H1 (cell line): ENCODE results near the gene ALOX5. TPM values are rescaled to one million over a fixed set of nuclear protein-coding genes. Genes with fewer than 3 reads are reported as not detected.

ENCODE experiments used
- CTCF ChIA-PET: fragments of 300-600 bp; sonication (Branson Sonifier 250); formaldehyde crosslinking; loops from one replicate; lab custom pipeline; 2021; ENCODE audit not compliant: partially characterized antibody; lab: Charles Lee
- POLR2A ChIA-PET: fragments of 300-600 bp; sonication (Branson Sonifier 250); formaldehyde crosslinking; loops from one replicate; lab custom pipeline; 2021; ENCODE audit warnings: inconsistent platforms; ENCODE audit not compliant: partially characterized antibody; lab: Charles Lee
- DNase-seq, 2 experiments: peaks; one replicate each; pipeline versions ENCODE4 v3.0.0 to v3.0.0-alpha.2; 2010 to 2022; ENCODE audit warnings: low spot score in 2 of 2, low read depth in 1 of 2, mixed read lengths in 1 of 2
- FAIRE-seq: peaks from 2 replicates; lab custom pipeline; 2011; peaks lifted over from hg19 to GRCh38; lab: Jason Lieb, UNC
- H2AFZ ChIP-seq: 2 replicates; pipeline ENCODE4 v1.8.1; 2012; ENCODE audit warnings: low read length, inconsistent platforms
- H2AK5ac ChIP-seq: 2 replicates; pipeline ENCODE4 v1.6.1; 2013; ENCODE audit warnings: low read depth, low read length
- H2BK120ac ChIP-seq: replicated peaks from 2 replicates; pipeline ENCODE3; 2013; ENCODE audit warnings: low read depth, low read length, inconsistent platforms
- H2BK12ac ChIP-seq: 2 replicates; pipeline ENCODE4 v1.6.1; 2013; ENCODE audit warnings: low read depth, low read length
- H2BK15ac ChIP-seq: 2 replicates; pipeline ENCODE4 v1.6.1; 2013; ENCODE audit warnings: low read length
- H2BK20ac ChIP-seq: 2 replicates; pipeline ENCODE4 v1.6.1; 2013; ENCODE audit warnings: low read length
- H2BK5ac ChIP-seq: 2 replicates; pipeline ENCODE4 v1.6.1; 2013; ENCODE audit warnings: low read depth, low read length
- H3K14ac ChIP-seq: 2 replicates; pipeline ENCODE4 v1.6.1; 2013; ENCODE audit warnings: inconsistent platforms; ENCODE audit not compliant: insufficient read length
- H3K18ac ChIP-seq: 2 replicates; pipeline ENCODE4 v1.6.1; 2013; ENCODE audit warnings: low read length; ENCODE audit errors: extremely low read depth
- H3K23ac ChIP-seq: 2 replicates; pipeline ENCODE4 v1.6.1; 2013; ENCODE audit warnings: inconsistent platforms; ENCODE audit not compliant: insufficient read length
- H3K23me2 ChIP-seq: 2 replicates; pipeline ENCODE4 v1.6.1; 2013; ENCODE audit warnings: low read depth, low read length
- H3K27ac ChIP-seq: 2 replicates; pipeline ENCODE4 v1.6.1; 2011; ENCODE audit warnings: low read depth, low read length, inconsistent platforms
- H3K27me3 ChIP-seq, 4 experiments: replicated peaks in 1 of 4; 1 replicate in 1 of 4; 2 replicates in 3 of 4; pipeline versions ENCODE4 v1.6.1 to v1.8.1; 2011 to 2013; ENCODE audit warnings: low read length in 3 of 4, mild to moderate bottlenecking in 3 of 4, inconsistent platforms in 2 of 4, mixed read lengths in 2 of 4, moderate library complexity in 1 of 4; ENCODE audit not compliant: control insufficient read depth in 3 of 4, insufficient read depth in 3 of 4; ENCODE audit errors: extremely low read depth in 1 of 4
- H3K36me3 ChIP-seq, 4 experiments: 2 replicates each; pipeline versions ENCODE4 v1.6.1 to v1.8.1; 2011 to 2013; ENCODE audit warnings: mild to moderate bottlenecking in 4 of 4, low read length in 3 of 4, moderate library complexity in 2 of 4, control low read depth in 1 of 4, inconsistent platforms in 1 of 4; ENCODE audit not compliant: insufficient read depth in 4 of 4, control insufficient read depth in 2 of 4
- H3K4ac ChIP-seq: replicated peaks from 2 replicates; pipeline ENCODE3; 2013; ENCODE audit warnings: low read length, low read depth, mixed read lengths, inconsistent platforms; ENCODE audit not compliant: insufficient read length
- H3K4me1 ChIP-seq, 4 experiments: replicated peaks in 1 of 4; 1 replicate in 1 of 4; 2 replicates in 3 of 4; pipeline versions ENCODE4 v1.6.1 to v1.8.1; 2011 to 2013; ENCODE audit warnings: low read length in 3 of 4, inconsistent platforms in 2 of 4, mixed read lengths in 1 of 4; ENCODE audit not compliant: insufficient read depth in 4 of 4, control insufficient read depth in 3 of 4
- H3K4me2 ChIP-seq, 2 experiments: 2 replicates each; pipeline versions ENCODE4 v1.6.1 to v1.8.1; 2011 to 2013; ENCODE audit warnings: low read depth in 2 of 2, low read length in 2 of 2, control low read depth in 1 of 2, inconsistent platforms in 1 of 2, mild to moderate bottlenecking in 1 of 2; ENCODE audit not compliant: insufficient read depth in 1 of 2
- H3K4me3 ChIP-seq, 4 experiments: fragments of 200-600, 300-600 bp in 1 of 4; sonication (generic), shearing (Covaris generic), sonication (Bioruptor Twin) in 1 of 4; 2 replicates each; pipeline versions ENCODE4 v1.5.1 to v1.8.1; 2011 to 2016; ENCODE audit warnings: low read length in 4 of 4, low read depth in 3 of 4, control low read depth in 2 of 4, inconsistent platforms in 2 of 4, mild to moderate bottlenecking in 2 of 4, mixed read lengths in 1 of 4, moderate library complexity in 1 of 4; ENCODE audit not compliant: insufficient read depth in 2 of 4; ENCODE audit errors: extremely low read depth in 1 of 4
- H3K56ac ChIP-seq: replicated peaks from 2 replicates; pipeline ENCODE3; 2013; ENCODE audit warnings: low read depth, mild to moderate bottlenecking, mixed read lengths, low read length, inconsistent platforms; ENCODE audit not compliant: insufficient read length
- H3K79me1 ChIP-seq: 2 replicates; pipeline ENCODE4 v1.6.1; 2013; ENCODE audit warnings: low read depth, low read length, control low read depth
- H3K79me2 ChIP-seq, 2 experiments: 2 replicates each; pipeline versions ENCODE4 v1.6.1 to v1.8.1; 2012 to 2013; ENCODE audit warnings: low read length in 2 of 2, mild to moderate bottlenecking in 2 of 2, inconsistent platforms in 1 of 2; ENCODE audit not compliant: insufficient read depth in 2 of 2, control insufficient read depth in 1 of 2
- H3K9ac ChIP-seq, 4 experiments: replicated peaks in 1 of 4; 1 replicate in 1 of 4; 2 replicates in 3 of 4; pipeline versions ENCODE4 v1.6.1 to v1.8.1; 2011 to 2013; ENCODE audit warnings: low read depth in 3 of 4, low read length in 3 of 4, control low read depth in 2 of 4, mild to moderate bottlenecking in 2 of 4, moderate library complexity in 2 of 4, inconsistent platforms in 1 of 4; ENCODE audit errors: extremely low read depth in 1 of 4
- H3K9me3 ChIP-seq, 2 experiments: 2 replicates each; pipeline versions ENCODE4 v1.6.1 to v1.8.1; 2012 to 2013; ENCODE audit warnings: mild to moderate bottlenecking in 2 of 2, moderate library complexity in 2 of 2, control low read depth in 1 of 2, inconsistent platforms in 1 of 2, low read depth in 1 of 2, low read length in 1 of 2, mixed read lengths in 1 of 2; ENCODE audit not compliant: insufficient read depth in 2 of 2
- H4K20me1 ChIP-seq, 2 experiments: replicated peaks in 1 of 2; 2 replicates each; pipeline versions ENCODE3 to v1.8.1; 2011 to 2013; ENCODE audit warnings: inconsistent platforms in 2 of 2, low read length in 2 of 2, mild to moderate bottlenecking in 1 of 2; ENCODE audit not compliant: insufficient read depth in 2 of 2, control insufficient read depth in 1 of 2
- H4K5ac ChIP-seq: 2 replicates; pipeline ENCODE4 v1.6.1; 2013; ENCODE audit warnings: low read length, low read depth, mixed read lengths, inconsistent platforms; ENCODE audit not compliant: insufficient read length
- H4K8ac ChIP-seq: 2 replicates; pipeline ENCODE4 v1.8.0; 2013; ENCODE audit warnings: mild to moderate bottlenecking, moderate library complexity, low read length, inconsistent platforms; ENCODE audit not compliant: insufficient read depth; ENCODE audit errors: extremely low read depth
- H4K91ac ChIP-seq: replicated peaks from 2 replicates; pipeline ENCODE3; 2013; ENCODE audit warnings: low read length, mixed read lengths, inconsistent platforms; ENCODE audit not compliant: insufficient read length
- GABPA ChIP-seq: IDR thresholded peaks from 2 replicates; pipeline ENCODE4 v1.6.1; 2011; ENCODE audit warnings: mild to moderate bottlenecking, low read length, moderate library complexity, borderline replicate concordance; ENCODE audit not compliant: insufficient read depth
- WGBS, 2 experiments: shearing (Covaris generic) in 1 of 2; methylation state at CpG; one replicate each; pipeline versions ENCODE4 v1.1.6 to v1.1.7; 2013 to 2015; ENCODE audit warnings: low lambda C conversion rate in 2 of 2, mixed read lengths in 2 of 2, inconsistent platforms in 1 of 2, low coverage in 1 of 2, missing lambda C conversion rate in 1 of 2; ENCODE audit not compliant: insufficient replicate concordance in 2 of 2, insufficient coverage in 1 of 2, insufficient read length in 1 of 2; ENCODE audit errors: extremely low coverage in 1 of 2, missing lambda C conversion rate in 1 of 2; 5-methylcytosine and 5-hydroxymethylcytosine counted together
- polyA plus RNA-seq, 7 experiments: library from polyadenylated mRNA; depleted of rRNA in 3 of 7; stranded (reverse) in 5 of 7; unstranded in 2 of 7; fragments of >200 nt in 5 of 7; fragments of 200-250 nt in 2 of 7; gene quantifications; 1 replicate in 5 of 7; 2 replicates in 1 of 7; 4 replicates in 1 of 7; pipeline versions ENCODE4 v1.2.1 to v1.2.3, GENCODE V29; 2011 to 2013; ENCODE audit warnings: missing spikeins in 2 of 7, mixed read lengths in 2 of 7
- total RNA-seq: library from RNA; stranded (reverse); fragmentation: NEBNext Ultra II Directional; extraction: Animal tissue kit (Norgen Biotek cat#: 25700); gene quantifications from 2 replicates; pipeline ENCODE4 v1.2.1, GENCODE V29; 2021

The ALOX5 gene
- total and polyA plus RNA-seq, 2 of the 8 experiments (the other 6 are each of a cell fraction or from before 2014, with no cell fraction given), result 1.6 to 3.8 TPM

GRCh38 chr10:45420453-45421192, 46.6 kb downstream of the ALOX5 start:
- no peaks in the 10 kb centered on the region for H3K9me3 ChIP-seq
- H3K4me3 ChIP-seq, result no peak overlapping the region
- H3K36me3 ChIP-seq, result no peaks in the 10 kb centered on the region
- no peak overlapping the region for H3K27ac ChIP-seq
- H2BK120ac ChIP-seq, result no peak overlapping the region
- DNase-seq, result no peak
- H4K20me1 ChIP-seq, result no peaks in the 10 kb centered on the region
- H2BK15ac ChIP-seq, result 0 out of 2 replicates have a peak overlapping the region, but pooled peaks have one; percentile 31
- H3K23ac ChIP-seq, result no peak overlapping the region
- peaks cover 0 to 7% (median under 1%) of the 10 kb centered on the region in 4 experiments; a peak in 3 of 7 replicates for H3K27me3 ChIP-seq
- 79% methylated on average over 14 of the region's 16 CpGs; no CpG with 5 or more reads in 1 of the 2 experiments for WGBS, 2 experiments
- no peak overlapping the region for H2BK20ac ChIP-seq
- H3K79me2 ChIP-seq, result no peaks in the 10 kb centered on the region
- no peak overlapping the region for H4K5ac ChIP-seq
- H2AFZ ChIP-seq, result no peak overlapping the region
- no peak overlapping the region for H3K4ac ChIP-seq
- H4K91ac ChIP-seq, result no peak overlapping the region
- peaks cover 16% of the 10 kb centered on the region; the same call in 1 of the 2 replicates for H3K23me2 ChIP-seq
- no peak for FAIRE-seq
- no peak overlapping the region for H3K9ac ChIP-seq
- ChIA-PET CTCF (interaction anchor here (1.3 to 1.6 kb wide), 2 partner anchors 11 to 22 kb away, joined by 3 to 4 read pairs; no protein-coding TSS in a partner anchor), POLR2A (interaction anchor here (0.7 to 2.4 kb wide), 2 partner anchors 9 to 13 kb away, joined by 3 to 16 read pairs; no protein-coding TSS in a partner anchor)
- H3K79me1 ChIP-seq, result no peaks in the 10 kb centered on the region
- no peak overlapping the region; a peak in 1 of 4 replicates for H3K4me2 ChIP-seq
- no peak overlapping the region for H2BK5ac ChIP-seq
- no peak overlapping the region for H3K14ac ChIP-seq
- H2AK5ac ChIP-seq, result 0 out of 2 replicates have a peak overlapping the region, but pooled peaks have one; percentile 65
- peak overlapping the region; percentile 29; the same call in 1 of the 2 replicates for H4K8ac ChIP-seq
- peak overlapping the region; percentile 68; the same call in 1 of the 2 replicates for H2BK12ac ChIP-seq
- peaks cover 0 to 10% (median 7%) of the 10 kb centered on the region in 4 experiments; a peak in 6 of 7 replicates for H3K4me1 ChIP-seq
- no peak overlapping the region for H3K18ac ChIP-seq
- no peak overlapping the region for H3K56ac ChIP-seq
- TF ChIP-seq GABPA, result no peak
